GM21381 (cell line): ENCODE results near the gene PGM2.
"Not testable (repeated sequence)": the region's sequence is repeated elsewhere in the genome, so short reads cannot be mapped to it uniquely, and the experiment has no call there.

Experiments used
- ATAC-seq: cut with Tn5 transposase; IDR thresholded peaks from one replicate; pipeline ENCODE4 v1.9.1; 2021; ENCODE audit warnings: mild to moderate bottlenecking, moderate library complexity; ENCODE audit not compliant: unreplicated experiment

PGM2 gene

DNA sequence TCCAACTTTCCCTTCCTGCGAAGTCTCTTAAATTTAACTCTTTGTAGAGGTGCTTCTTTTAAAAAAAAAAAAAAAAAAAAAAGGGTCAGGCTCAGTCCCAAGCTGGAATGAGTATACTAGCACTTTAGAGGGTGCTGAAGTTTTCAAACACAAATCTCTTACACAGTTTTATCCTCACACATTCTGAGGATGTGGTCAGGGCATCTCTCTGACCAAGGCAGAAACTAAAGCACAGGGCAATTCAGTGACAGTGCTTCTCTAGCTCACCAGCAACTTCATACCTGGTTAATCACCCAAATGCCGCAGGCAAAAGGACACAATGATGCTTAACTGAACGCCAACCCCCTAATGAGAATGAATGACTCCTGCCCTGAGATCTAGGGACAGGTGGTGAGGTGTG, 9.8 kb upstream of the PGM2 start:
- no peak for ATAC-seq

DNA sequence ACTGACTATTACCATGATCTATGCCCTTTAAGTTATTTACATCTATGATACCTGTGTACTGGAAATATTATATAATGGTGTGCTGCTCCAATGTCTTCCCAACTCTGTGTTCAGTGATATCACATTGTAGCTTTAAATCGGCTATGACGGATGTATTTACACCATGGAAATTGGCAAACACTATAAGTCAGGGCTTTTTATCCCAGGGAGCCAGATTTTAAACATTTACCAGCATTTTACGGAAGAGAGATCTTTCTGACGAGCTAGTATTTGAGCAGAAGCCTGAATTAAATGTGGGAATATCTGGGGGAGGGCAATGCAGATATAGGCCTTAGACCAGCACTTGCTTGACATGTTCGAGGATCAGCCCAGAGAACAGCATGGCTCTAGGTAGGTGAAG, 7.7 kb upstream of the PGM2 start:
- ATAC-seq: no peak

DNA sequence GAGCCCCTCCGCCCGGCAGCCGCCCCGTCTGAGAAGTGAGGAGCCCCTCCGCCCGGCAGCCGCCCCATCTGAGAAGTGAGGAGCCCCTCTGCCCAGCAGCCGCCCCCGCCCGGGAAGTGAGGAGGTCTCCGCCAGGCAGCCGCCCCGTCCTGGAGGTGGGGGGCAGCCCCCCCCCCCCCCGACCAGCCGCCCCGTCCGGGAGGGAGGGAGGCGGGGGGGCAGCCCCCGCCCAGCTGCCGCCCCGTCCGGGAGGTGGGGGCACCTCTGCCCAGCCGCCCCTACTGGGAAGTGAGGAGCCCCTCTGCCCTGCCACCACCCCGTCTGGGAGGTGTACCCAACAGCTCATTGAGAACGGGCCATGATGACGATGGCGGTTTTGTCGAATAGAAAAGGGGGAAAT, 6.0 kb upstream of the PGM2 start:
- ATAC-seq: not testable (repeated sequence)

DNA sequence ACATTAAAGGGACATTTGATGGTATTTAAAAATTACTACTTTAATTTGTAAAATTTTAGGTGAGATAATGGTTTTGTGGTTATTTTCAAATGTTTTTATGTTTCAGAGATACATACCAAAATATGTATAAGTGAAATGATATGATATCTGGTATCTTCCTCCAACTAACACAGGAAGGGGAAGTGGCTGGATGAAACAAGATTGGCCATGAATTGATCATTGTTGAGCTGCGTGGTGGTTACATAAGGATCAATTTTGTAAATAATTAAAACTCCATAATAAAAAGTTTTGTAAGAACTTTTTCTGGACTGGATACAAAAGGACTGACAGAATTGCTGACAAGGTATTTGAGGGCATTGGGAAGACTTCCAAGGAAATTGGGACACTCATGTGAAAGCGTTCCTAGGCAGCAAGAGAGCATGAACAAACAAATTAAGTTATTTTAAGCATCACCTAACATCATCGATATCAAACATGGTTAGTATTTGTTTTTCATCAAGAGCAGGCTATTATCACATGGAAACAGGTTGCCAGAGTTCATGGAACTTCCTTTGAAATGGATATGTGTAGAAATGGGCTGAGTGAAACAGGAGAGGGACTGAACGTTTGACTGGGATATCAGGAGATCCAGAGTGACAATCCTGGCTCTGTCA, 4.4 kb upstream of the PGM2 start:
- no peak for ATAC-seq

DNA sequence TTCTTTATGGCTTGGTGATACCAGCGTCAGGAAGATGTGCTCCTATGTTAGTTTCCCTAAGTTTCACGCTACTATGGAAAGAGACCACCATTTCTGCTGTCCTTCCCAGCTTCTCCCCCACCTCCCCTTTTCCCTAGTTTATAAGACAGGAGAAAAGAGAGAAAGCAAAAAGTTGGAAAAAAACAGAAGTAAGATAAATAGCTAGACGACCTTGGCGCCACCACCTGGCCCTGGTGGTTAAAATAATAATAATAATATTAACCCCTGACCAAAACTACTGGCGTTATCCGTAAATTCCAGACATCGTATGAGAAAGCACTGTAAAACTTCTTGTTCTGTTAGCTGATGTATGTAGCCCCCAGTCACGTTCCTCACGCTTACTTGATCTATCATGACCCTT, 985 bp upstream of the PGM2 start:
- ATAC-seq: not testable (repeated sequence)

DNA sequence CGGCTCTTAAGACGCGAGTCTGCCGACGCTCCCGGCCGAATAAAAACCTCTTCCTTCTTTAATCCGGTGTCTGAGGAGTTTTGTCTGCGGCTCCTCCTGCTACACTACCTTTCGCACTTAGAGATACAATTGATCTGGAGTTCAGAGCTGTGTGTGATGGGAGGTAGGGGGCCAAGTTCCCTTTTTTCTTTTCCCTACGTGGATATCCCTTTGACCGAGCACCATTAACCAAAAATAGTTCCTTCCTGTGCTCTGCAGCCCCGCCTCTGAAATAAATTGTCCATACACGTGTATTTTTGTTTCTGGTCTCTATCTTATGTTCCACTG, 555 bp upstream of the PGM2 start:
- peak; percentile 4 for ATAC-seq

DNA sequence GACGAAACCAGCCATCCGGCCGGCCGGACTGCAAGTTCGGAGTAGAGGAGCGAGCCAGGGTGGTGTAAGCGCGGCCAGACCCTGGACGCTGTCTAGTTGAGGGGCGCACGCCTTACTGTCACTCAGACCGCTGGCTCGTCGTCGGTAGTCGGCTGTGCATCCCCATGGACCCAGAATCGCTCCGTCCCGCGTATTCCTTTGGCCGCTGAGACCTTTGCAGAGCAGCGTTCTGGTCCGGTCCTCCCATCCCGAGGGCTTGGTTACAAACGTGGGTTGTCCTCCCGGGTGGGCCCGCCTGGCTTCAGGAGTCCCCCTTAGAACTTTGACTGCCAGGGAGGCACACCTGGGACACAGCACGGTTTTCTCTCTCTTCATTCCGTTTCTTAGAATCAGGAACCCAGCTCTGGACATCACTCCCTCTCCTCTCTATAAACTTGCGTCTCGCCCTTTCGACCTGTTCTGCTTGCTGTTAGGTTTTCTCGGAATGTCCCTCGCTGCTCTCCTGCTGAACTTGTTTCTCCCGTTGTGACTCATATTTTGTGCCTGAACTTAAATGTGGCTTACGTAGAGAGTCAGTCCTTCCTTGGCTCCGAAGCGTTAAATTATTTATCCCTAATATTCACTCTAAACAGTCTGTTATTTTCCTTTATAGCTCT, 672 bp downstream of the PGM2 start:
- ATAC-seq: peak; percentile 49

DNA sequence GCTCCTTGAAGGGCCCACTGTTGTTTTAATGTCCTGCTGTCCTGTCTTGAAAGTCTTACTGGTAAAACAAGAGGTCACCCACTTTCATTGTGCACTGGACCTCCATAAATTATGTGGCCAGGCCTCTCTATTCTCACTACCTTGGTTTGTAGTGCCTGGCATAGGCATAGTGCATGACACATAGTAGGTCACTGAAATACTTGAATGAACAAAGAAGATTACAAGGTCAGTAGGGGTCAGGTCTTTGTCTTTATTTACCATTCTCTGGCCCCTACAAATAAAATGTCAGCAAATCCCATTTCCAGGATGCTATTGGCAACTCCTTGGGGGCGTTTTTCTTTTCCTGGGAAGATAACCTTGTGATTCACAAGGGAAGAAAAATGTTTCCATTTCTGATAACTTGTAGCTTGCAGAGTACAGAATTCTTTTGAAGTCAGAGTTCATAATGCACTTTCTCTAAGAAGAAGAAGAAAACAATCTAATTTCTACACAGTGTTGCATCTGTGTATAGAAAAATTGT, 1.4 kb downstream of the PGM2 start:
- no peak for ATAC-seq

DNA sequence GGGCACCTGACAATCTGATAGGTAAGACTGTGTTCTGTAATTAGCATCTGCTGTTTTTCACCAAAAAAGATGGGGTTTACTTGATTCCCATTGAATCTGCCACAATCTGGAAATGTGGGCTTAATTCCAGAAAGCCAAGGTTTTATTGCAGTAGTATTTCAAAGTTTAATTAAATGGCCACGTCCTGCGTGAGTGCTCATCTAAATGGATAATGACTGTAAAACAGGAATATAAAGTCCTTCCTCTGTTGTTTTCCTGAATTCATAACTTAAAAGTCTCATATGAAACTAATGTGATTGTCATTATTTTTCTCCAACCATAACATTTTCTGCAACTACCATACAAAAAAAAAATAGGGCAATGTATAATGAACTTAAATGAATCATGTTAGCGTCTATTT, 2.4 kb downstream of the PGM2 start:
- ATAC-seq: no peak

DNA sequence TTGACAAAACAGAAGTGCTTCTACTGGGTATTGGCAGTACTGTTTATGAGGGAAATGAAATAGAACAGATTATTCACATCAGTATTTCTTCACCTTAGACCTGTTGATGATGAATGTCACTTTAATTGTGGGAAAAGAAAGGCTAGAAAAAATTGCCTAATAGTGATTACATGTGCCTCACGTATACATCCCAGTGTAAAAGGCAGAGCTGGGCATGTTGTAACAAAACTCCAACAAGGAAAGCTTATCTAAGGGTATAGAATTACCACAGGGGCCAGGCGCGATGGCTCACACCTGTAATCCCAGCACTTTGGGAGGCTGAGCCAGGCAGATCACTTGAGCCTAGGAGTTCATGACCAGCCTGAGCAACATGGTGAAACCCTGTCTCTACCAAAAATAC, 4.2 kb downstream of the PGM2 start:
- no peak for ATAC-seq

DNA sequence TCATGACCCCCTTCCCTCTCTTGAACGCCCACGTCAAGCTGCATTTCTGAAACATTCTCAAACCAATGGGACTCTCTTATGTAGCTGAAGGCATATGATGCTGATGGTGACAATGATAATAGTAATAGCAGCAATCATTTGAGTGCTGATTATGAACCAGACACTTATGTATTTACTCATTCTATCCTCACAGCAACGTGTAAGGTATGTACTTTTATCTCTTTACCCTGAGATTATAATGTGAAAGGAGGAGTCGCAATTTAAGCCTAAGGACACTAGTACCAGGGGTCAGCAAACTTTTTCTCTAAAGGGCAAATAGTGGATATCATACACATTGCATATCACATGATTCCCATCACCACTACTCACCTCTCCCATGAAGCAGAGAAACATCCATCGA, 8.5 kb downstream of the PGM2 start:
- no peak for ATAC-seq

DNA sequence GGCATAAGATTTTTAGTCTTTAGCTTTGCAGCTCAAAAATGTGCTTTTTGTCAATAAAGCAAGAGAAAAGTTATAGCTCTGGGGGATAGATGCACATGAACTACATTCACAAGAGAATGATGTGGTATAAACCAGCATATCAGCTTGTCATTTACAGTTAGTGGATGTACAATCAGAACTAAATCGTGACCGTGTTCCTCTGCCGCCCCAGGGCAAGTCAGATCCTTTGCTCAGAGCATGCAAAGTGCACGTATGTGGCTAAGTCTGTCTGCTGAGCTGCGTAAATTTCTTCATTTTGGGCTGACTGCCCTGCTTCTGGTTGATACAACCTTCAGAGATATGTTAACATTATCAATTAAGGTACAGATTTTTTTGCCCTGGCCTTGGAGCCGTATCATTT, 9.3 kb downstream of the PGM2 start:
- ATAC-seq: no peak

DNA sequence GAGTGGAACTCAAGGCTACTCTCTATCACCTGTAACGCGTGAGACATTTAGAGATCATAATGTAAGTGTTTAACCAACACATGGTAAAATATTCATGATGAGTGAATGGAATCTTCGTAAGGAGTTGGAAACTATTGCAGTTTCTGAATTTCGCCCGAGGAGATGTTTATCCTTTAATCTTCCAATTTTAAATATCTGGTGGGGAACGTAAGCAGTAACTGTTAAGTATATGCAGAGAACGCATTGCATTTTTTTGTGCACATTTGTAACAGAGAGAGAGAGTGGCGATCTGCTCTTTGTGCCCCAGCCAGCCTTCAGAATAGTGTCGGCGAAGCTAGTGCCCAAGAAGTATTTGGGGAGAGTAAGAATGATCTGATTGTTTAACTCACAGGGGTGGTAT, 9.8 kb downstream of the PGM2 start:
- ATAC-seq: no peak

DNA sequence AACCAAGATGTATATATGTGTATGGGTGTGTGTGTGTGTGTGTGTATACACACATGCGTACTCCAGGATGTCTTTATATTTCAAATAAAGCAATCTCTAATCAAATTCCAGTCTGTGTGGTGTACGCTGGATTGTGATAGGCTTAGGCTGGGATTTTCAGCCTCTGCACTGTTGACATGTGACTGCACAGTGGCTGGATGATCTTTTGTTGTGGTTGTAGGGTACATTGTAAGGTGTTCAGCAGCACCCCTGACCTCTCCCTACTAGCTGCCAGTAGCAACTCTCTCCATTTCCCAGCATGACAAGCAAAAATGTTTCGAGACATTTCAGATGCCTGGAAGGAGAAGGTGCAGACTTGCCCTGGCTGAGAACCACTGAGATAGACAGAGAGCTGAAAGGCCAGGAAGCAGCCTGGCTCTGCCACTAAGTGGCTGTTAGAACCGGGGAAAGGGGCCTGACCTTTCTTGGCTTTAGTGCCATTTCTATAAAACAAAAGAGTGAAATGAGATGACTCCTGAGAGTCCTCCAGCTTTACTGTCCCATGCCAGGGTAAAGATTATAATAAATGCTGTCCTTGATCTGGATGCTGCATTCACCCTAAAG, 10.5 kb downstream of the PGM2 start:
- ATAC-seq: no peak

DNA sequence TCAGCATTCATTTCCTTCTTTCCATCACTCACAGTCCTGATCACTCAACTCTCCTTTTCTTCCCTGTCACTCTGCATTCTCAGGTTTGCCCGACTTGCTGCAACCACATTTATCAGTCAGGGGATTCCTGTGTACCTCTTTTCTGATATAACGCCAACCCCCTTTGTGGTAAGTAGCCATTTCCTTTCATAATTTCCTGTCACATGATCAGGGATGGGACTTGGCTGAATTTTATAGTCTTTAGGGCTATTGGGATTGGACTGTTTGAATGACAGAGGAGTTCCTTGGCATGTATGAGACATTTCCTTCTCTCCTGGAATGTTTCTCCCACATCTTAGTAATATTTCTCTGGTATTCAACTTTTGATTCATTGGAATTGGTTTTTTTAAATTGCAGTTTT, 11.0 kb downstream of the PGM2 start:
- ATAC-seq: no peak

DNA sequence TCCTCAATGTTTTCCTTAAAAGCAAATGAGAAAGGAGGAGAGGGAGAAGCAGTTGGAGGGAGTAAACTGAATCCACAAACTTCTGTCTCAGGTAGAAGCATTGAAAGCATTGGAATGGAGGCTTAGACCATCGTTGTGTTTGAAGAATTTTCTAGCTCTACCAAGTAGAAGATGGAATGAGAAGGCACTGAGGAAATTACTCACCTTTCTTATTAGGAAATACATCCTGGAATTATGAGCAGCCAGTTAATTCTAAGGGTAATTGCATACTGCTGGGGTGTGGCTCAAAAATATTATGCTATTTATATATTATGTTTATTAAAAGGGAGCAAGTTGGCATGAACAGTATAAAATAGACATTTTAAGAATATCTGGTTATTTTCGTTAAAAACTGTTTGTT, 12.9 kb downstream of the PGM2 start:
- no peak for ATAC-seq

DNA sequence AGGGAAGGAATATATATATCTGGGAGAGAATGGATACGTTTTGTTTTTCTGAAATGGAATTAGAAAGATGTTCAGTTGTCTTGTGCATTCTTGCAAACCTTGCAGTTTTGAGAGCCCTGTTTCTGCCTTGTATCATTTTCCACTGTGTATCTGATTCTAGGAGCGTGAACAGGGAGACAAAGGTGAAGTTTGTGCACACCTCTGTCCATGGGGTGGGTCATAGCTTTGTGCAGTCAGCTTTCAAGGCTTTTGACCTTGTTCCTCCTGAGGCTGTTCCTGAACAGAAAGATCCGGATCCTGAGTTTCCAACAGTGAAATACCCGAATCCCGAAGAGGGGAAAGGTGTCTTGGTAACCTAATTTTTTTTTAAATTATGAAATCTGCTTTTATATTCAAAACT, 17.7 kb downstream of the PGM2 start:
- no peak for ATAC-seq

DNA sequence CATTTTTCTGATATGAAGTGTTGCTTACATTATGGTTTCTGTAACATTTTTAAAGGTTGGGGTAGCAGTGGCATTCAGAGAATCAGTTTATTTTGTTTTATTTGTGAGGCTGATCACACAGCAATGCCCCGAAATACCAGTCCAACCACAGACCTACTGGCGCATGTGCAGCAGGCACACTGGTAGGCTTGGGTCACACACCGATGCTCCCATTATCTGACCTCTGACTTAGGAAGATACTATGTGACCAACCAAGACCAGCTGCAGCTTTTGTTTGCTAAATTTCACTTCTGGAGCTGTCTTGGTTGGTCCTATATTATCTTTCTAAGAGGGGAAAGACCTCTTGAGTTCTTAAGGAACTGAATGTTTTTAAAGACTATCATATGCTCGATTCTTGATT, 18.7 kb downstream of the PGM2 start:
- ATAC-seq: no peak

DNA sequence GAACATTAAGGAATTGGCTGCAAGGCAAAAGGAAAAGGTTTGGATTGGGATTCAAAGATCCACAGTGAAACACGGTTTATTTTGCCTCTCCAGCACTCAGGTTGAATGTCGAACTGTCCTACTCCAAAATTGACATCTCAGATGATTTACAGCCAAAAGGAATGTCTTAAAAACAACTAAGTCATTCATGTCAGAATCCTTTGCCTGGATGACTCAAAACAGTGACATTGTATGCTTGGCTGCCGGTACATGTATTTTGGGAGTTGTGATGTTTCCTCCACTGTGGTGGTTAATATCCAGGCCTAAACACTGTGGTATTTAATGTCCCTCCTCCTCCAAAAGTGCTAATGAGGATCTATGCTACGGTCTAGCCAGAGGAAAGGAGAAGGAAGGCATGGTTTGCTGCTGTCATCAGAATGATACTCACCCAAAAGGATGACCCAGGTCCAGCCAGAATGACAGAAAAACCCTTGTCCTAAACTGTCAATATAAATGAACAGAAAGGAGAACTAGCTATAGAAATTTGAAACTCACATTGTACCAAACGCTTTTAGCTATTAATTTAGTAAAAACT, 20.9 kb downstream of the PGM2 start:
- no peak for ATAC-seq

DNA sequence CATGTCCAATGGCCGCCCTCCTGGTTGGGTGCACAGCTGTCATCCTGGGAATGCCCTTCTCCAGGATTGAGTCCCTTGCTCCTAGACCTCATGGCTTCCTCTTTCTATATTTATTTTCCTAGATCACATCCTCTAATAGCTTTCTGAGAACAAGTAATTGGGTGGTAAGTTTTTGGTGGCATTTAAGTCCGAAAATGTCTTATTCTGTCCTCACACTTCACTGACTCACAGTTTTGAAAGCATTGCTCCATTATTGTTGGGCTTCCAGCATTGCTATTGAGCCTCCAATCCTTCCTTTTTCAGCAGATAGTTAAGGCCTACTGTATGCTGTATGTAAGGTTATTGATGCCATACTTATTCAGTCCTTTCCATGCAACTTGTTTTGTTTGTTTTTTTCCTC, 25.9 kb downstream of the PGM2 start:
- ATAC-seq: no peak

DNA sequence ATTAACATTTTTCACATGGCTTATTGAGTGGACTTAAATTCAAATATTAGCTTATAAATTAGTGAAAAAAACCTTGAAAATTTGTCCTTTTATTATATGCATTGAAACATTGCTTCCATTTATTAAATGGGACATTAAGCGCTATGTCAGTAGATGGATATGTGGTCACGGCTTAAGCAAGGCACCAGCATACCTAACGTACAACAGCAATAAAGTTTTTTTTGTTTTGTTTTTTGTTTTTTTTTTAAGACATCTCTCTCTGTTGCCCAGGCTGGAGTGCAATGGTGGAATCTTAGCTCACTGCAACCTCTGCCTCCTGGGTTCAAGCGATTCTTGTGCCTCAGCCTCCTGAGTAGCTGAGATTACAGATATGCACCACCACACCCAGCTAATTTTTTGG, 31.6 kb downstream of the PGM2 start:
- no peak for ATAC-seq

DNA sequence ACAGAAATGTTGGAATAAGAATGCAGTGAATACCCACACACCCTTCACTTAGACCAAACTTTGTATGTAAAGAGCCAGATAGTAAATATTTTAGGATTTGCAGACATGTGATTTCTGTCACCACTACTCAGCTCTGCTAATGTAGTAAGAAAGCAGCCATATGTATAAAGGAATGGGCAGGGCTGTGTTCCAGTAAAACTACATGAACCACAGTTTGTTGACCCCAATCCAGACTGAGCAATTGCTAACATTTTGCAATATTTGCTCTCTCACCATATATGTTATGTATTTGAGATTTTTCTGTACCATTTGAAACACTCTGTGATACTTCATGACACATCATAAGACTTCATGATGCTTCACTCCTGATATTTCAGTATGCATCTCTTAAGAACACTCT, 32.4 kb downstream of the PGM2 start:
- no peak for ATAC-seq
